Pancreas (tissue), 10 donors: ENCODE data around the gene SMYD3. TPM values are rescaled to one million over a fixed set of nuclear protein-coding genes. Genes with fewer than 3 reads are reported as not detected.

Source experiments
- ATAC-seq, 4 donors: fragments of 200-7000 bp; cut with Tn5 transposase; one replicate each; pipeline versions ENCODE4 v1.8.0 to v1.9.1; 2020; ENCODE audit warnings: mild to moderate bottlenecking in 4 of 4, moderate library complexity in 4 of 4
- DNase-seq, 6 donors: peaks; one replicate each; pipeline ENCODE4 v3.0.0-alpha.2; 2020
- FAIRE-seq: peaks from 2 replicates; lab custom pipeline; 2012; peaks lifted over from hg19 to GRCh38; lab: Jason Lieb, UNC
- H3K27ac ChIP-seq, 4 donors: fragments of 200-600 bp; sonication (generic); 1 replicate in 3 of 4; 2 replicates in 1 of 4; pipeline versions ENCODE4 v1.5.0 to v1.8.0; 2020
- H3K27me3 ChIP-seq, 4 donors: fragments of 200-600 bp; one replicate each; pipeline ENCODE4 v1.8.0; 2021
- H3K36me3 ChIP-seq, 3 donors: fragments of 200-600 bp; sonication (generic) in 1 of 3; one replicate each; pipeline versions ENCODE4 v1.5.0 to v1.8.0; 2020 to 2021
- H3K4me1 ChIP-seq, 3 donors: fragments of 200-600 bp; one replicate each; pipeline ENCODE4 v1.8.0; 2021
- H3K4me3 ChIP-seq, 4 donors: fragments of 200-600 bp; sonication (generic) in 2 of 4; one replicate each; pipeline versions ENCODE4 v1.5.0 to v1.8.0; 2020 to 2021
- H3K9me3 ChIP-seq, 4 donors: fragments of 200-600 bp; one replicate each; pipeline ENCODE4 v1.8.0; 2021
- CTCF ChIP-seq, 4 donors: fragments of 200-600 bp; sonication (generic) in 3 of 4; IDR thresholded peaks; one replicate each; pipeline versions ENCODE4 v1.5.0 to v1.8.0; 2021; ENCODE audit warnings: antibody characterized with exemption in 4 of 4
- WGBS, 2 donors: extraction: QIAGEN DNeasy Blood & Tissue Kit; methylation state at CpG; one replicate each; pipeline ENCODE4 v1.1.7; 2013; 5-methylcytosine and 5-hydroxymethylcytosine counted together
- intact Hi-C, 3 donors: fragments of 100-400 bp; cut with DNase I; formaldehyde crosslinking; loops; one replicate each; pipeline versions ENCODE4 v1.11.1 to v1.14.2; 2022
- polyA plus RNA-seq, 2 donors: library from polyadenylated mRNA; stranded (reverse); fragments of 200-250 nt; gene quantifications; one replicate each; pipeline ENCODE4 v1.2.3, GENCODE V29; 2013
- total RNA-seq, 6 donors: library from RNA; stranded (reverse); fragmentation: NEBNext Ultra II Directional in 4 of 6; extraction: Animal tissue kit (Norgen Biotek cat#: 25700) in 4 of 6; gene quantifications; one replicate each; pipeline versions ENCODE4 v1.2.1 to v1.2.4, GENCODE V29; 2021 to 2023
- donor health status: healthy with polysubstance abuse.
- donor health status: DM: no; HTN: no; CAD: no; lungs with moderate emphysema.
- donor health status: DM: no; HTN: no; CAD: no.
- donor health status: control.
- donor health status: control.
- donor health status: Bipolar disorder and iron deficiency.
- donor health status: DM: yes; HTN: yes; CAD: no.
- donor health status: DM: no; HTN: no; CAD: no.
- donor health status: DM: no; HTN: no; CAD: no.
- donor health status: DM: yes; HTN: yes; CAD: no.

The SMYD3 gene
- total and polyA plus RNA-seq, 8 donors = 4.6 to 10.5 (median 6.7) TPM

GRCh38 chr1:246001142-246001836 lies 505.8 kb downstream of the SMYD3 start:
- intact Hi-C loops = loop anchor here in 2 of 3 donors (5.0 kb wide), 2 partner anchors 844 to 849 kb away; partner anchors contain the start of gene KIF26B (in 1 of the 2)
- Histone ChIP-seq H3K4me1 (no peaks in the 10 kb centered on the region), H3K9me3 (no peaks in the 10 kb centered on the region), H3K4me3 (no peak overlapping the region), H3K27me3 (no peaks in the 10 kb centered on the region), H3K36me3 (no peaks in the 10 kb centered on the region), H3K27ac (no peak overlapping the region)
- 89 to 94% methylated on average over 9 of the region's 9 CpGs for WGBS, 2 donors
- ATAC-seq = no peak
- DNase-seq = no peak
- TF ChIP-seq CTCF (IDR thresholded peaks at IDR 0.05) = no peak
- no peak for FAIRE-seq

- Histone ChIP-seq H3K36me3 (no peaks in the 10 kb centered on the region), H3K9me3 (no peaks in the 10 kb centered on the region), H3K27me3 (no peaks in the 10 kb centered on the region), H3K27ac (no peak overlapping the region), H3K4me3 (no peak overlapping the region), H3K4me1 (no peaks in the 10 kb centered on the region)
- no peak for DNase-seq
- no peak for ATAC-seq
- FAIRE-seq = no peak
- no peak for TF ChIP-seq CTCF (IDR thresholded peaks at IDR 0.05)
- intact Hi-C loops = loop anchor here in 2 of 3 donors (5.0 kb wide), 2 partner anchors 843 to 848 kb away; partner anchors contain the start of gene KIF26B (in 1 of the 2)
- 94 to 97% methylated on average over 5 of the region's 5 CpGs for WGBS, 2 donors
Observed at GRCh38 chr1:246000638-246001015, 506.5 kb downstream of the SMYD3 start.

GRCh38 chr1:245999697-246000637 lies 507.1 kb downstream of the SMYD3 start:
- ATAC-seq (no peak), FAIRE-seq (no peak), DNase-seq (no peak)
- Histone ChIP-seq H3K36me3 (no peaks in the 10 kb centered on the region), H3K9me3 (no peaks in the 10 kb centered on the region), H3K27me3 (no peaks in the 10 kb centered on the region), H3K27ac (no peak overlapping the region), H3K4me1 (no peaks in the 10 kb centered on the region), H3K4me3 (no peak overlapping the region)
- 59 to 62% methylated on average over 10 of the region's 10 CpGs for WGBS, 2 donors
- no peak for TF ChIP-seq CTCF (IDR thresholded peaks at IDR 0.05)
- intact Hi-C loops = loop anchor here in 2 of 3 donors (5.0 kb wide), 2 partner anchors 843 to 848 kb away; partner anchors contain the start of gene KIF26B (in 1 of the 2)

GRCh38 chr1:245997471-245998258 lies 509.4 kb downstream of the SMYD3 start:
- H3K4me1 ChIP-seq = no peaks in the 10 kb centered on the region
- H3K4me3 ChIP-seq = no peak overlapping the region
- DNase-seq = peak in 4 of 6 donors; percentile 32 to 55 (median 40)
- H3K36me3 ChIP-seq = no peaks in the 10 kb centered on the region
- TF ChIP-seq CTCF (IDR thresholded peaks at IDR 0.05) = no peak
- no peaks in the 10 kb centered on the region for H3K27me3 ChIP-seq
- WGBS, 2 donors = 55 to 57% methylated on average over 7 of the region's 7 CpGs
- ATAC-seq = peak in 3 of 4 donors; percentile 85 to 93 (median 89)
- no peak overlapping the region for H3K27ac ChIP-seq
- no peaks in the 10 kb centered on the region for H3K9me3 ChIP-seq
- intact Hi-C loops = no loop called here
- FAIRE-seq = no peak
